Astrocyte (in vitro differentiated cells and primary cell): ENCODE measurements around the gene IFITM5.

Experiments used
- EZH2 ChIP-seq: IDR thresholded peaks from 2 replicates; pipeline ENCODE4 v1.6.1; 2012; ENCODE audit warnings: mild to moderate bottlenecking, low read length, inconsistent platforms; ENCODE audit not compliant: insufficient read depth
- TF ChIP-seq, protein P1 (sequence below): IDR thresholded peaks from 2 replicates; pipeline ENCODE4 v1.5.1; 2011; ENCODE audit warnings: low read depth, mild to moderate bottlenecking, inconsistent platforms, low read length, moderate library complexity; ENCODE audit not compliant: insufficient read depth

DNA sequence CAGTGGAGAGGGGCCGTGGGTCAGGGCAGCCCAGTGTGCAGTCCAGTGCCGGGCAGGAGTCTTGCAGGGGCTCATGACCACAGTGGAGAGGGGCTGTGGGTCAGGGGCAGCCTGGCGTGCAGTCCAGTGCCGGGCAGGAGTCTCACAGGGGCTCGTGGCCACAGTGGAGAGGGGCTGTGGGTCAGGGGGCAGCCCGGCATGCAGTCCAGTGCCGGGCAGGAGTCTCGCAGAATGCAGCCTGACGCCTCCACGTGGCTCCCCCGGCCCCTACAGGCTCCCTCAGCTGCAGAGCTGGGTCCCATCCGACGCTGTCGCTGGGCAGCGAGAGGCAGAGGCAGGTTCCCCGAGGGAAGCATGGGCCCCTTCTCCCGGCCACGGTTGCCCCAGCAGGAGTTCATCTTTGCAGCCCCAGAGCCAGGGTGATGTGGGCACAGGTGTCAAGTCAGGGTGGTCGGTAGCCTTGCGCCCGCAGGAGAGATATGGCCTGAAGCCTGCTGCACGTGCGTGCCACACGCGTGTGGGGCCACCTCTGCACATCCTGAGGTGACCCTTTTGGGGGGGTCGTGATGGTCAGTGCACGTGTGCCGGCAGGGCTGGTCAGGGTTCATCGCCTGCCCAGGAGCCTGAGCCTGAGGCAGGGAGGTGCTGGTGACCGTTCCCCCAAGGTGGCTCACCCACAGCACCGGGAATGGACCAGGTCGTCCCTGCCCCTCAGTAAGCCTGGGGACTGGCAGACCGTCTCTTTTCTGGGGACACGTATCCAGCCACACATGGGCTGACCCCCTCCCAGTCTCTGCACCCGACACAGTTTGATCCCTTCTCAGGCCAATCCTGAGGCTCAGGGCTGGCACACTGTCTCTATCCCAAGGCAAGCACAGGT lies 2.9 kb downstream of the IFITM5 start:
- TF ChIP-seq, protein P1, sequence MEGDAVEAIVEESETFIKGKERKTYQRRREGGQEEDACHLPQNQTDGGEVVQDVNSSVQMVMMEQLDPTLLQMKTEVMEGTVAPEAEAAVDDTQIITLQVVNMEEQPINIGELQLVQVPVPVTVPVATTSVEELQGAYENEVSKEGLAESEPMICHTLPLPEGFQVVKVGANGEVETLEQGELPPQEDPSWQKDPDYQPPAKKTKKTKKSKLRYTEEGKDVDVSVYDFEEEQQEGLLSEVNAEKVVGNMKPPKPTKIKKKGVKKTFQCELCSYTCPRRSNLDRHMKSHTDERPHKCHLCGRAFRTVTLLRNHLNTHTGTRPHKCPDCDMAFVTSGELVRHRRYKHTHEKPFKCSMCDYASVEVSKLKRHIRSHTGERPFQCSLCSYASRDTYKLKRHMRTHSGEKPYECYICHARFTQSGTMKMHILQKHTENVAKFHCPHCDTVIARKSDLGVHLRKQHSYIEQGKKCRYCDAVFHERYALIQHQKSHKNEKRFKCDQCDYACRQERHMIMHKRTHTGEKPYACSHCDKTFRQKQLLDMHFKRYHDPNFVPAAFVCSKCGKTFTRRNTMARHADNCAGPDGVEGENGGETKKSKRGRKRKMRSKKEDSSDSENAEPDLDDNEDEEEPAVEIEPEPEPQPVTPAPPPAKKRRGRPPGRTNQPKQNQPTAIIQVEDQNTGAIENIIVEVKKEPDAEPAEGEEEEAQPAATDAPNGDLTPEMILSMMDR: no peak
- TF ChIP-seq EZH2: no peak
